22Rv1 (cell line): Measurements from ENCODE around the gene SP110.

ENCODE experiments used
- H3K27ac ChIP-seq: fragments of 450-650 bp; 2 replicates; pipeline ENCODE4 v1.5.1; 2017
- ZFX ChIP-seq: fragments of 450-650 bp; IDR thresholded peaks from 2 replicates; pipeline ENCODE4 v1.6.1; 2017; ENCODE audit warnings: antibody characterized with exemption, borderline replicate concordance
- TF ChIP-seq, protein P1 (sequence below): fragments of 450-650 bp; IDR thresholded peaks from 2 replicates; pipeline ENCODE4 v1.5.1; 2017; ENCODE audit warnings: mild to moderate bottlenecking

SP110 gene

DNA sequence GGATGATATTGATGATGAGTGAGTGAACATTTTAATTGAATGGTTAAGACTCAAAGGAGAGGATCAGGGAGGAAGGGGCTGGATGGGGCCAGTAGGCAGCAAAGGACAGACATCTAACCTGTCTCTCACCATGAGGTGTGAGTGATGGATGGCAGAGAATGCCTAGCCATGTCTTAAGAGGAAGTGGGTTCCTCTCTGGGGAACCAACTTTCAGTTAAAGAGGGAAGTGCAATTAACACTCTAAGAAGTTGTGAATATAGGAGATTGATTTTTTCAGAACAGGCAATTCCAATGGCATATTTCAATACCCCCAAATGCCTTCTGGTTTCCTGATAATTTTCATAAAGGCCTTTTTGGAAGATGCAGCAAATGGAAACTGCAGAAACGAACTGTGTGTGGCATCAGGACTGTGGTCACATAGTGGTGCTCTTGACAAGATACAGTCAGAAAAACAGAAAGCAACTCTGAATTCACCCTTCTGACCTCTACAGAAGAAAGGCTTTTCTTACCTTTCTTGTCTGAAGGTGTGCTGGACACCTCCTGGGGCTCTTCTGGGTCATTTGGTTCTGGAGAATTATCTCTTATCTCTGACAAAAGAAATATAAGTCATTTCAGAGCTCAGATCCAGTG, 10.2 kb downstream of the SP110 start:
- no peak overlapping the region for H3K27ac ChIP-seq

DNA sequence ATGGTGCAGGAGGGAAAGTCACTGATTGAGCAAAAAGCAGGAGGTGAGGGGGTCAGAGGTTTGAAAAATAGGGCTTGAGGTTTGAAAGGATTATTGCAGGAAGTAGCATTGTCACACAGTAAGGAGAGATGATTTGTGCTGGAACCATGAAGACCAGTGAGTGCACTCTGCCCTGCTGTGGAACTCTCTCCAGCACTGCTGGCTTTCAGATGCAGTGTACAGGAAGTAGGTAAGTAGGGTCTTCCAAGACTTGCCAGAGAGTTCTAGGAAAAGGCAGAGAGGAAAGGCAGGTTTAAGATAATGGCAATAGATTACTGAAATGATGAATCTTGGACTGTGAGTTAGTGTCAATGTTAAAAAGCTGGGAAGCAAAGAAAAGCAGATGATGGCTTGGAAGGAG, 11.2 kb downstream of the SP110 start:
- TF ChIP-seq, protein P1, sequence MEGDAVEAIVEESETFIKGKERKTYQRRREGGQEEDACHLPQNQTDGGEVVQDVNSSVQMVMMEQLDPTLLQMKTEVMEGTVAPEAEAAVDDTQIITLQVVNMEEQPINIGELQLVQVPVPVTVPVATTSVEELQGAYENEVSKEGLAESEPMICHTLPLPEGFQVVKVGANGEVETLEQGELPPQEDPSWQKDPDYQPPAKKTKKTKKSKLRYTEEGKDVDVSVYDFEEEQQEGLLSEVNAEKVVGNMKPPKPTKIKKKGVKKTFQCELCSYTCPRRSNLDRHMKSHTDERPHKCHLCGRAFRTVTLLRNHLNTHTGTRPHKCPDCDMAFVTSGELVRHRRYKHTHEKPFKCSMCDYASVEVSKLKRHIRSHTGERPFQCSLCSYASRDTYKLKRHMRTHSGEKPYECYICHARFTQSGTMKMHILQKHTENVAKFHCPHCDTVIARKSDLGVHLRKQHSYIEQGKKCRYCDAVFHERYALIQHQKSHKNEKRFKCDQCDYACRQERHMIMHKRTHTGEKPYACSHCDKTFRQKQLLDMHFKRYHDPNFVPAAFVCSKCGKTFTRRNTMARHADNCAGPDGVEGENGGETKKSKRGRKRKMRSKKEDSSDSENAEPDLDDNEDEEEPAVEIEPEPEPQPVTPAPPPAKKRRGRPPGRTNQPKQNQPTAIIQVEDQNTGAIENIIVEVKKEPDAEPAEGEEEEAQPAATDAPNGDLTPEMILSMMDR, result no peak
- TF ChIP-seq ZFX, result no peak
- H3K27ac ChIP-seq, result no peak overlapping the region

More for the DNA sequence above, 10.2 kb downstream of the SP110 start:
- no peak for TF ChIP-seq ZFX
- TF ChIP-seq, protein P1, result no peak

DNA sequence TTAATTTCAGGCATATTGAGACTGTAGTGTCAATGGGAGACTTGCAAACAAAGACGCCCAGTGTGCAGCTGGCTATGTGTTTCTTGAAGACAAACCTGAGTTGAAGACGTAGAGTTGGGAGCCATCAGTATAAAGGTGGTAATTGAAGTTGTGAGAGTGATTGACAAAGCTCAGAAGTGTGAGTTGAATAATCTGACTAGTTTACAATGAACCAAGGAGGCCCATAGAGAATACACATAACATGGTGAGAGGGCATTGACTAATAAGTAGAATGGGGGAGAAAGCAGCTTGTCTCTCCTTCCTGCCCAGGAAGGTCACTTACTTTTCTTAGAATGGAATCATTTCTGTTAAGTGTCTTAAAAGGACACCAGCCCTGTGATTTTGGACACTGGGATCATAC, 14.1 kb downstream of the SP110 start:
- H3K27ac ChIP-seq, result no peak overlapping the region
- TF ChIP-seq ZFX, result no peak
- TF ChIP-seq, protein P1, result no peak

DNA sequence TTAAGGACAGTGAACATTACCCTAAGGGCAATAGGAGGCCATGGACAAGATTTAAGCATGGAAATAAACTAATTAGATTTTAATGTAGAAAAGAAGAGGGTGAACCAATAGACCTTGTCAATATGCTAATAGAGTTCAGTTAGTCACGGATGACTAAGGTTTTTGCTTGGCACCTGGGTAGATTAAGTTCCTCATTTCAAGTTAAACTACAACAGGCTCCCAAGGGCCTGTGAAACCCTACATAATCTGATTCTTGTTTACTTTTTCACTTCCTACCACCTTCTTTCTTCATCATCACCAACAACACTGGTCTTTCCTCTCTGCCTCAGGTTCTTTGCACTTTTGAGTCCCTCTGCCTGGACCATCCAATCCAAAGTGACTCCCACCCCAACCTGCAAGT, 14.8 kb downstream of the SP110 start:
- TF ChIP-seq, protein P1, result no peak
- TF ChIP-seq ZFX, result no peak

DNA sequence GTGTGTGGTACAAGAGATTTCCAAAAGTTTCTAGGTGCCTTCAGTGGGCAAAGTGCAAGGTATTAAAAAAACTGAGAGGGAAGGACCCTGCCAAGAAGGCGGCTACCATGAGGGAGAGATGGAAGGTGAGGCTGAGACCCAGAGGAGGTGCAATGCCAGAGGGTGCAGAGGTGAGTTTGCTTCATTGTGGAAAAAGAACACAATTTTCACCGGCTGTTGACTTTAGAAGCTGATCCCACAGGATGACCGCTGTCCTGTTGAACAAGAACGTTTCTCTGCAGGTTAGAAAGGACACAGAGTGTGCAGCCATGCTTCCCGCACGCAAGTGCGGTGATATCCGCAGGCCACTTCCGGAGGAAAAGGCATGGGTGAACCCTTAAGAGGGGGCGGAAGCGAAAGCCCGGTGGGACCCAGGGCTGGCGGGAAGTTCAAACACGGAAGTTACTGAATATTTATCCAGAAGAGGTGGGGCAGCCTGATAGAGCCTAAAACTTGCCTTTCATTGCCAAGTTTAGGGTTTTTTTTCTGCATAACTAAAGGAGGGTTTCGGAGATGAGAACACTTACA, 16.6 kb downstream of the SP110 start:
- H3K27ac ChIP-seq, result no peak overlapping the region
- TF ChIP-seq, protein P1, result no peak
- no peak for TF ChIP-seq ZFX

More for the DNA sequence above, 14.8 kb downstream of the SP110 start:
- no peak overlapping the region for H3K27ac ChIP-seq

DNA sequence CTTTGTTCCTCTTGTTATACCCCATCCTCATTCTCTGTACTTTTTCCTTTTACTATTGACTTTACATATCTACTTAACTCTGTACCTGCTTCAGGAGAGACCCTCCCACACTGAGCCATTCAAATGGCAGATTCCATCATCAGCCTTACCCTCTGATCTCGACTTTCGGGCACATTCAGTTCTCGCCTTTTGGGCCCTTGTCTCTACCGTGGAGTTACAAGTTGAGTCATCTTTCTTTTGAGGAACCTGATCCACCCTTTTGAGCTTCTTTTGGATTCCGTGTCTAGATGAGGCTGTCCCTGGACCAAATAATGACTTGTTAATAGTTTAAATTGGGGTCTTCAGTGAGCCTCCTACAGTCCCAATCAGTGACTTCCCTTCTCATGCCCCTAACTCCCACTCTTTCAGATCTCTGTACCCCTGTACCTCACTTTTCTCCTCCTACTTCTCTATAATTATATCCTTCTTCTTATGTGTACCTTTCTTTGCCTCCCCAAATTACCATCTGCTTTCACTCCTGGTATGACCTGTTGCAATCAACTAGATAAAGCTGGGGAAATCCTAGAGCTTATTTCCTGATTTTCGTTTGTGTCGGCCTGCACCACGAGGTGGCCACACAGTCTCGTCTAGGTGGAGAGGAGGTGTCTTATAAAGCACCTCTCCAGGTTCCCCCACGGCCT, 17.2 kb downstream of the SP110 start:
- H3K27ac ChIP-seq, result no peak overlapping the region
- no peak for TF ChIP-seq ZFX
- TF ChIP-seq, protein P1, result no peak
